Adrenal gland (tissue), 5 donors: ENCODE data around the gene SPATA9.

Experiments used
- POLR2A ChIP-seq, 2 donors: fragments of 450-650 bp; IDR thresholded peaks; one replicate each; pipeline ENCODE4 v1.6.1; 2017; ENCODE audit warnings: antibody characterized with exemption in 2 of 2, mild to moderate bottlenecking in 2 of 2, moderate library complexity in 1 of 2
- TF ChIP-seq, protein P1 (sequence below), 6 experiments: fragments of 450-650 bp in 4 of 6; fragments of 200-600 bp in 2 of 6; sonication (generic) in 1 of 6; IDR thresholded peaks; 1 replicate in 5 of 6; 2 replicates in 1 of 6; pipeline versions ENCODE4 v1.5.1 to v1.8.0; 2016 to 2021; ENCODE audit warnings: antibody characterized with exemption in 6 of 6, mild to moderate bottlenecking in 2 of 6, moderate library complexity in 1 of 6
- donor health status: DM: no; HTN: no; CAD: no.

DNA sequence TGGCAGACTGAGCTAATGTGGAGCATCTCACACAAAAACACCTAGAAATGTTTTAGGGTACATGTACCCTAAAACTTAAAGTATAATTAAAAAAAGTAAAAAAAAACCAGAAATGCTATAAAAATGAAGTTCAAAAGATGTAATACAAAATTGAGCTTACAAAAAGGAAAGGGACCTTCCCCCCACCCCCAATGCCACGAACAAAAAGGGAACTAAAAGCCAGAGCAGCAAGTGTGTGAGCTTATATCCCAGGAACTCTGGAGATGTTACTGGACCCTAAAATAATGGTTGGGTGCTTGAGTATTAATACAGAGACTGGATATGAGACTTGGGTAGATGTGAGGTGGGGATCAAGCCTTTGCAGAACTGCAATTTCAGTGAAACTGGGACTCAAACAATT lies 11.0 kb downstream of the SPATA9 start:
- TF ChIP-seq, protein P1, sequence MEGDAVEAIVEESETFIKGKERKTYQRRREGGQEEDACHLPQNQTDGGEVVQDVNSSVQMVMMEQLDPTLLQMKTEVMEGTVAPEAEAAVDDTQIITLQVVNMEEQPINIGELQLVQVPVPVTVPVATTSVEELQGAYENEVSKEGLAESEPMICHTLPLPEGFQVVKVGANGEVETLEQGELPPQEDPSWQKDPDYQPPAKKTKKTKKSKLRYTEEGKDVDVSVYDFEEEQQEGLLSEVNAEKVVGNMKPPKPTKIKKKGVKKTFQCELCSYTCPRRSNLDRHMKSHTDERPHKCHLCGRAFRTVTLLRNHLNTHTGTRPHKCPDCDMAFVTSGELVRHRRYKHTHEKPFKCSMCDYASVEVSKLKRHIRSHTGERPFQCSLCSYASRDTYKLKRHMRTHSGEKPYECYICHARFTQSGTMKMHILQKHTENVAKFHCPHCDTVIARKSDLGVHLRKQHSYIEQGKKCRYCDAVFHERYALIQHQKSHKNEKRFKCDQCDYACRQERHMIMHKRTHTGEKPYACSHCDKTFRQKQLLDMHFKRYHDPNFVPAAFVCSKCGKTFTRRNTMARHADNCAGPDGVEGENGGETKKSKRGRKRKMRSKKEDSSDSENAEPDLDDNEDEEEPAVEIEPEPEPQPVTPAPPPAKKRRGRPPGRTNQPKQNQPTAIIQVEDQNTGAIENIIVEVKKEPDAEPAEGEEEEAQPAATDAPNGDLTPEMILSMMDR (IDR thresholded peaks at IDR 0.05): no peak
- no peak for TF ChIP-seq POLR2A (IDR thresholded peaks at IDR 0.05)
